PC-9 (cell line): ENCODE results near the gene MRE11.

Experiments
- CTCF ChIP-seq: fragments of 200-600 bp; sonication (generic); conservative IDR thresholded peaks from 2 replicates; pipeline ENCODE4 v1.6.1; 2017; ENCODE audit warnings: mixed run types, antibody characterized with exemption, mild to moderate bottlenecking, moderate library complexity
- EZH2 ChIP-seq: fragments of 200-600 bp; sonication (generic); IDR thresholded peaks from 2 replicates; pipeline ENCODE4 v1.8.0; 2017; ENCODE audit warnings: antibody characterized with exemption, low read depth

- TF ChIP-seq CTCF: no peak
- TF ChIP-seq EZH2: no peak
Measured at GRCh38 chr11:94481342-94481741, 12.3 kb downstream of the MRE11 start.
